AG20443 (cell line): ENCODE measurements around the gene KIF6.

Source experiments
- DNase-seq: peaks from one replicate; pipeline ENCODE4 v3.0.0; 2012; ENCODE audit warnings: low spot score, mixed read lengths

Gene KIF6

DNA sequence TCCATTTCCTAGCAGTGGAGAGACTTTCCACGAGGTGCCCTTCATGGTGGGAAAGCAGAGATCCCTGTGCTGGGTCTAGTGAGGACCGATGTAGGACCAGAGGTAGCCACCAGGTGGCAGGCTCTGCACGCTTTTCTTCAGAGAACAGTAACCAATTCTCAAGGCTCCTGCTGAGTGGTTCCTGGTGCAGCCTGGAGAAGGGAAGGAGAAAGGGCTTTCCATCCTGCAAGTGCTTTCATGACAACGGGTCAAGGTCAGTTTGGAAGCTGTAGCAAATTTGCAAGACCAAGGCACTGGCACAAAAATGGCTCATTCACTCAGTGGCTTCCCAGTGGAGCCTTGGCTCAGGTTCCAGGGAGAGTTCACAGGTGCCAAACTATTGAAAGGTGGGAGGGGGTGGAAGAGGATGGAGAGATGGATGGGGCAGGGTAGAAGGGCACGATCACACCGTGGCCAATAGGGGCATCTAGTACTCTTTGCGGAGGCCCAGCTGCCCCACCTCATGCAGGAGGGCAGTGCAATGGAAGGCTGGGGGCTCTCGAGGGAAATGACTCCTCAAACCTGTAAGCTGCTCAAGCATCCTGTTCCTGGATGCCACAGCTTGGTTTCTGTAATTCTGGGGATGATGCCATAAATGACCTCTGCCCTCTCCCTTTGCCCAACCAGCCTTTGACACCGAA lies 377.2 kb downstream of the KIF6 start:
- peak; percentile 92 for DNase-seq

DNA sequence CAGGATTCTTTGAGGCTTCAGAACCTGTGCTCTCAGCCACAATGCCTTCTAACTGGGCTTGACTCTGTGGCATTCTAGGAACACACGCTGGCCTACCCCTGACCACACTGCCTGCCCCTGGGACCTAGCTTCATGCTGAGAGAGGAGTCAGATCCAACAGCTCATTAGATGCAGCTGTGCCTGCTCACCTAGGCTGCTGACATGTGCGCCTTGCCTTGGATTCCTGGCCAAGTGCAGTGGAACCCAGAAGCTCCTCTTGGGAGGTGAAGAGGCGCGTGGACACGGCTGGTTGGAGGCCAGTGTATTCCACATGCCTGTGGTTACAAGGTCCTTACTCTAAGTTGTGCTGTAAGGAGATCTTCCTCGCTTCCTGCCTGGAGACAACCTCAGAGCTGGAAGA lies 378.0 kb downstream of the KIF6 start:
- DNase-seq: no peak

DNA sequence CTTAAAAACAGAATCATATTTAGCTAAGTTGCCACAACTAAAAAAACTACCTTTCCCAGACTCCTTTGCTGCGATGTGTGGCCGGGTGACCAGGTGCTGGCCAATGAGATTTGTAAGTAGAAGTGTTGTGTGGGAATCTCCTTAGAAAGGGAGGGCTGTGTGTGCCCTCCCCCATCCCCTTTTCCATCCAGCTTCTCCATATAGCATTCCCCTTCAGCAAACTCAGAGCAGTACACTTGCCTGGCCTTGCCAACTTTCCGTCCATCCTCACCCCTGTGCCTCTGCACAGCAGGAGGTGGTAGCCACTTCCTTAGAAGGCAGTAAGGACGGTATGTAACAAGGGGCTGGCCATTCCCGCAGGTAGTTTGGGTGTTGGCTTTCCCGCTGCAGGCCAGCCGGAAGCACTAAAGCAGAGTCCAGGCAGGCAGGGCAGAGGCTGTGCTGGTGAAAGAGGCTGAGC lies 380.4 kb downstream of the KIF6 start:
- DNase-seq: no peak

DNA sequence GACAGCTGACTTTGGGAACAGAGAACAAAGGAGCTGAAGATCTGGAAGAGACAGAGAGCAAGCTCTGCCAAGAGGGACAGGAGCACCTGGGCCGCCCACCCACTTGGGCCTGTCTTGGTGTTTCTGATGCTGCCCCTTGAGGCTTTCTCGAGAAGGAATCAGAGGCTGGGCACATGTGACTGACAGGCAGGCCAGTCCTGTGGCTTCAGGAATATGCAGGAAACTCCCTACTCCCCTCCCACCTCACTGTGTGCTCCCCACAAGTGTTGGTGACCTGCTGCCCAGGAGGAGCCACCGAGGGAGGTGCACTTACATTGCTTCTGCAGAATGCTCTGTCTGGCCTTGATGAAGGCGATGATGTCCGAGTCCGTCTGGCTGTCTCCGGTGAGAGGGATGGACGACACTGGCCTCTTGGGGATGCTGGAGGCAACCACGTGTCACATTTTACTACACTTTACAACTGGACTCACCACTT lies 381.8 kb downstream of the KIF6 start:
- DNase-seq: no peak

DNA sequence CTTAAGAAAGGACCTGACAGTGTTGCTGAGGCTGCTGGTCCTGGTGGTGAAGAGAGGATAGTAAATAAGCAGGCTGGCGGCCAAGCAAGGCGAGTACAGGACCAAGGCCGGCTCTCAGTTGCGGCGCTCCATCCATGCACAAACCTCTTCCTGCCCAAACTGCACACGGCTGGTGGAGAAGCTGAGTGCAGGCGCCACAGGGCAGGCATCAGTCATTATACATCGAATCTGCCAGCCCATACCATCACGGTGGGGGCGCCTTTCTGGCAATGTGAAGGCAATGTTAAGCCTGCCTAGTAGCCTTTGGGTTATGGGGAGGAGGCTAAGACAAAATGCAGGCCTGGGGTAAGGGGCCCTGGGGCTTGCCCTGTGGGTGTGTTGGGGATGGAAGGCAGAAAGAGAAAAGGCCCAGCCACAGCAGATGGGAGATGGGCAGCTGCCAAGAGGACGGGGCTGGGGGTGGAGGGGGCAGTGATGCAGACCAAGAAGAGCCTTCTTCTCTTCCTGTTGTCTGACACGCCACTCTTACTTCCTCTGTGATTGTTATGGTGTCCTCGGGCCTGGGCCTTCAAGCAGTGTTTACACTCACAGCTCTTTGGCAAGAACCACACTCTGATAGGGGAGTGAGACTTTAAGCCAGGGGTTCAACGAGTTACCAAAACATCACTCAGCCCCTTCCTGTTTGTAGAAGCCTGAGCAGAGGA lies 382.4 kb downstream of the KIF6 start:
- DNase-seq: no peak

DNA sequence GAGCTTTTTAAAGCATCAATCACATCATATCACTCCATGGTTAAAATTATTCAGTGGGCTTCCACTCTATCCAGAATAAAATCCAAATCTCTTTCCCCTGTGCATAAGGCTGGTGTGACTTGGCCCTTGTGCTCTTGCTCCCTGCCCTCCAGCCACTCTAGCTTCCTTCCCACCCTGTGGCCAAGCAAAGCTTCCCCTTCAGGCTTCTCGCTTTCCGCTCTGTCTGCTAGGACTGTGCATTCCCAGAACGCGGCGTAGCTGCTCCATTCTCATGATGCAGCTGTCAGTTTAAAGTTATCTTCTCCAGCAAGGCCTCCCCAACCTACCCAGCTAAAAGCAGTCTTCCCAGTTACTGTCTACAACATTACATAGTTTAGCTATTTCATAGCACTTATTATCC lies 383.3 kb downstream of the KIF6 start:
- DNase-seq: no peak

DNA sequence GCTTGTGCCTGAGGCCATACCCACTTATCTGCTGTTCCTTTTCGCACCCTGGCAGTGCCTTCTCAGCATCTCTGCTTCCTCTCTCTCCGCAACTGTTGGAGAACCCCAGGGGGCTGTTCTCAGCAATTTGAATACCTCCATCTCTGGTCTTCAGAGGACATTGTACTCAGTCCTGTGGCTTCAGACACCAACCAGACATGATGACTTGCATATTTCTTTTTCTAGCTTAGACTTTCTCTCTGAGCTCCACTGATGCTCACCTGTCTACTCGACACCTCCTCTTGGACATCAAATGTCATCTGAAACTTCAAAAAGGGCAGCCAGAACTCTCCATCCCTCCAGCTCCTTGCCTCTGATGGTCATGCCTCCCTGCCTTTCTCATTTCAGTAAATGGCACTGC lies 383.9 kb downstream of the KIF6 start:
- no peak for DNase-seq

DNA sequence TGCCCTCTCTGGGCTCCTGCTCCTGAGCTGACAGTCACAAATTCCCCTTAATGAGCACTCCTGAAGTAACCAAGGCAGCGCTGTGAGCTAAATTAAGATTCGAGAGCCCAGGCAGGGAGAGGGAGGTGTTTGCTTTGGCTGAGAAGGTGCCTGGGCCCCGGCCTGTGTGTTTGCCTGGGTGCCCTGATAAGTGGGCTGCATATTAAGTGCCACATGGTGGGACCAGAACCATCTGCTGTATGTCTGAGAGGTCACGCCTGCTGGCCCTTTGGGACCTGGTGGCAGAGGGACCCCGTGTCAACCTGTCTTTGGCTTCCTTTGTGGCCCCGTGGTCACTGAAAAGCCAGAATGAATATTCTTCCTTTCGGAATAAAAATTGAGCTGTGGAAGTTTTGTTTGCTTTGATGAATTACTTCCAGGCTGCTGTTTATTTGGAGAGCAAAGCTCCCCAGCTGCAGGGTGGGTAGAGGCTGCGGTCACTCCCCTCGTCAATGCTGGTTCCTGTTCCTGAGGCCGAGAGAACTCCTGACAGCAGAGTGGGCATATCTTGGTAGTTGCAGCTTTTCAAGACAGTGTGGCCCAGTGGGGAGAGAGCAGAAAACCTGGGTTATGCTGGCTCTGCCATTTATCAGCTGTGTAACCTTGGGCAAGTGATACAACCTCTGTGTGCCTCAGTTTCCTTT lies 385.2 kb downstream of the KIF6 start:
- no peak for DNase-seq

DNA sequence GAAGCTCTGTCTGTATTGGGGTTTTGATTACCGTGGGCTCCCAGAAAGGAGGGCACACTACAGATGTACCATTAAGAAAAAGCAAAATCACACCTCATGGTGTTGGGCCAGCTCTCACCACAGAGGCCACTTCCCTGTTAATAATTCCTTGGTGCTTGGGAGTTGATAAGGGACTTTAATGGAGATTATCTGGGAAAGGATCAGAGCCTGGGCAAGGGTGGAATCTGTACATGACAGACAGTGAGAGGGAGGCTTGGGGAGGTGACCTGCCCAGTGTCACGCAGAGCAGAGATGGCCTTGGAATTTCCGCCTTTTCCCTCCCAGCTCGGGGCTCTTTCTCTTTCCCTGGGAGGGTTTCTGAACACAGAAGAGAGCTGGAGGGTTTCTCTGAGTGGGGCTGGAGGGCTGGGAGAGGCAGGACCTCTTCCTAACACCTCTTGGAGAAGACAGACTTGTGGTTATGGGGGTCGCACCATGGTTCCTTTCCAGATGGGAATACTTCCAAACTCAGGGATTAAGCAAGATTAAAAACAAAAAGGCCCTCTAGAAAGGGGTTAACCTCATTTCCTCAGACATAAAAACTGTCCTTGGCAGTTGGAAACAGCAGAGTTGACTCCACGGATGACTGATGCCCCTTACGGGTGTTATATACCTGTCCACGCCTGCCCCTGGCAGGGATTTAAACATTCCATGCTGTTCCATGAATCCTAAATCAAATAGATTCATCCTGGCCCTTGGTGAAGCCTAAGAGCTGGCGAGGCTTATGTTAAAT lies 385.9 kb downstream of the KIF6 start:
- no peak for DNase-seq

DNA sequence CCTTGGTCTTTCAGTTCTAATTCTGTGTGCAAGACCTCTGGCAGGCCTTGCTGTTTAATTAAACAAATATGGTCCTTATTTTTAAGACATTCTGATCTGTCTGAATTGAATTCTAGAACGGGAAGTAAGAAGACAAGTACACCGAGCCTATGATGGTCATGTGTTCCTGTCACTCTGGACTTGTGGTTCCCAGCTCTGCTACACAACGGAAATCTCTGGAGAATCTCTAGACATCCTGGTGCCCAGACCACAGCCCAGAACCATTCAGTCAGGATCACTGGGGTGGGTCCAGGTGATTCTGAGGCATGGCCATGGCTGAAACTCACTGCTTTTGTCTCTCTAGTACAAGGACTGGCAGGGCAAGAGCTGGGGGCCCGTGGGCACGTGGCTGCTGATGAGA lies 386.8 kb downstream of the KIF6 start:
- no peak for DNase-seq

DNA sequence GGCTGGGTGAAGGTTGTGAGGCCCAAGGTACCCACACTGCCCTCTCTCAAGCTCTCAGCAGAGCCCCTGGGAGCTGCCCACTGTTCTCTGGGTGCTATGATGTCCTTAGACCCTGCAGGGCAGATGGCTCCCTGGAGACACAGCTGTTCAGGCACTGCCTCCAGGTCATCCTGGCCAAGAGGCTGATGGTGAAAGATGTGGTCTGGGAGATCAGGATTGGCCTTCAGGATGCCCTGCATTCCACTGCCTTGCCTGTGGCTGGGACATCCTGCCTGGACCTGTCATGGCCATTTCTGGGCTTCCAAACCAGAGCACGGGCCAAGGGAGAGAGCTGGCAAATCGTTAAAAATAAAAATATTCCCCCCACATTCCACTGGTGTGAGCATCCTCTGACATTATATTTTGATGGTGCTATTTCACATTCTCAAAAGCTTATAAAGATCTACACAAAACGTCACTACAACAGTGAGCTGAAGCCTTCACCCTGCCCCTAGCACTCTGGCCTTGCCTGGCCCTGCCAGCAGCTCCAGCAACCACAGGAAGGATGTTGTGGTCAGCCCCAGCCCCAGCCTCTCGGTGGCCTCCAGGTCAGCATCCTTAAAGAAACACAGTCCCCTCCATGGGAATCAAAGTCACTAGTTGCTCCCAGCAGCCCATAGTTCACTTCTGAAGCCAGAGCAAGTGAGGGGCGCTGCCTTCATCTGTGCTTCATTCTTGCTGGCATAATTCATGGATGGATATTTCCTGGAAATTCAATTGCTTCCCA lies 389.2 kb downstream of the KIF6 start:
- DNase-seq: peak; percentile 47

DNA sequence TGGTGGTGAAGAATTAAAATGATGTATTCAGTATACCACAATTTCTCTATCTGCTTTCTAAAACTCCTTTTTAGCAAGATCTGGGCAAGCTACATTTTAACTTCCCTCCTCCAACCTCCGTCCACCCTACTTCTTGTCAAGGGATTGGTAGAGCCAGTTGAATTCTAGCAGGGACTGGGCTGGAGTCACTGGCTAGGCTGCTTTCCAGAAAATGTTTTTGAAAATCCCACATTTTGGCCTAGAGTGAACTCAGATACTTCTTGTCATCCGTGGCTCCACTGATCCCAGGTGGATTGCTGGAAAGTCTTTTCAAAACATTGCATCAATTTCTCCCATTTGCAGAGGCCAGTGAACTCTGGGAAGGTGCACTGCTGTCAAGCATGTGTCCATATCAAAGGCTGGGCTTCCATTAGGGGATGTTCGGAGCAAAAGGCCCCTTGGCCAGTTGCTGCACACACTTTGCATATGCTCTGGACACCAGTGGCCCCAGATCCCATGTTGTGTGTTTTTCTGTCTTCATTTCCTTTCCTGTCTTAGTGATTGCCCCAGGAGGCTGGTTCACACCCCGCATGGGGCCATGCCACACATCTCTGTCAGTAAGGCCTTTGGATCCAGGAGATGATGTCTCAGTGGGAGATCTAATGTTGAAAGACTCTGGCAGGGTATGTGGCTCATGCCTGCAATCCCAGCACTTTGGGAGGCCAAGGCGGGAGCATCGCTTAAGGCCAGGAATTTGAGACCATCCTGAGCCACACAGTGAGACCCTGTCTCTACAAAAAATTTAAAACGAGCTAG lies 391.4 kb downstream of the KIF6 start:
- DNase-seq: no peak

DNA sequence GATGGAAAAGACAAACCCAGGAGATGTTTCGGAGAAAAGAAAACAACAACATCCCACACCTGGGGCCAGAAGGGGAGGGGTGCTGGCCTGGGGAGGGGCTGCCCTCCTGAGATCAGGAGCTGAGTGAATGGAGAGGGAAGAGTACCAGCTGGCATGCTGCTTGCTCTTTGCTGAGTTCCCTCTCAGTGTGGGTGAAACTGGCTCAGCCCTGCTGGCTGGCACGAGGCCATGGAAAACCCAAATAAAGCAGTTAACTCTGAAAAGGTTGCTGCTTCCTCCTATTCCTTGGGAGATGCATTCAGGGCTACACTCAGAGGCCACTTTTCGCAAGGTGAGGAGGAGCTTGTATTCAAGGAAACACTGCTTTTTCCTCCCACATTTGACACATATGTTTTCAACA lies 394.7 kb downstream of the KIF6 start:
- DNase-seq: no peak

DNA sequence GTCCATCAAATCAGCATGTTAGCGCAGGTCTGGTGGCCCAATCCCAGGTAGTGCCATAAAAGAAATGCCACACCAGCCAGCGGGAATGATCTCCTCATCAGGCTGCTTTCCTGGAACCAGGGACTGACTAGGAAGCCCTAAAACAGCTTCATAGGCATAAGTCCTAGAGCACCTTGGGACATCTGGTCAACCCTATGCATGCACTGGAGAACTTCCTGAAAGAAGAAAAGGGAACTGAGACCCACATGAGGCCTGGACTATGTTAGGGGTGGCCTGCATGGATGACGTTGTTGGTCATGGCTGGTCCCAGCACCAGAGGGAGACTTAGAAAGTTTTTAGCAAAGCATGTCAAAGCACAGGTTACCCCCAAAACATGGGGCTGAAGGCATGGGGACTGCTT lies 395.2 kb downstream of the KIF6 start:
- no peak for DNase-seq

DNA sequence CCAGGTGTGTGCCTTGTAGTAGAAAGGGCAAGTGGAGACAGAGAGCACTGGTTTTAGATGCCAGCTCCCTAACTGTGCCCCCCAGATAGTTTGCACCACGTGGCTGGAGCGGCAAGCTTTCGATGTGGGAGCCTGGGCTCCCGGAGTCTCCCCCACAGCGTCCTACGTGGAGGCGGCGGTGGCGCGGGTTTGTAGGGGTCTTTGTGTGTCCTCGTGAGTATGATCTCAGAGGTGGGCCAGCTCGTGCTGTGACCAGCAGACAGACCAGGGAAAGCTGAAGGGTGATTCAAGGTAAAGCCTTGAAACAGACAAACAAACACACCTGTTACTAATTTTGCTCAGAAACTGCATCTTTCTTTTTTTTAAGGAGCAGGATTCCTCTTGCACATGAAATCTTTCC lies 397.1 kb downstream of the KIF6 start:
- no peak for DNase-seq

DNA sequence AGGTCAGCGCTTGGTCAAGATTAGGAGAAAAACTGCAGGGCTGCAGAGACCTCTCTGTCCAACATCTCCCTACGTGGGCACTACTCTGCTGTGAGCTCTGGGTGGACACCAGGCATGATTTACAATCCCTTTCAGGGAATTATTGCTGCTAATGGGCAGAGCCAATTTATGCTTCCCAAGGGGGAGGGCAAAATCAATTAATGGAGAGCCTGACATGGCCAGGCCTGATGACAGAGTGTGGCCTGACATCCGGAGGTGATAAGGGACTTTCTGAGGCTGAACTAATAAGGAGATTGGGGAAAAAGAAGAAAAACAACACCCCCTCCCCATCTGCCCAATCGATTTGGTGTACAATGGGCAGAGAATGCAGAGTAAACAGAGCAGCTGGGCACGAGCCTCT lies 397.7 kb downstream of the KIF6 start:
- no peak for DNase-seq

DNA sequence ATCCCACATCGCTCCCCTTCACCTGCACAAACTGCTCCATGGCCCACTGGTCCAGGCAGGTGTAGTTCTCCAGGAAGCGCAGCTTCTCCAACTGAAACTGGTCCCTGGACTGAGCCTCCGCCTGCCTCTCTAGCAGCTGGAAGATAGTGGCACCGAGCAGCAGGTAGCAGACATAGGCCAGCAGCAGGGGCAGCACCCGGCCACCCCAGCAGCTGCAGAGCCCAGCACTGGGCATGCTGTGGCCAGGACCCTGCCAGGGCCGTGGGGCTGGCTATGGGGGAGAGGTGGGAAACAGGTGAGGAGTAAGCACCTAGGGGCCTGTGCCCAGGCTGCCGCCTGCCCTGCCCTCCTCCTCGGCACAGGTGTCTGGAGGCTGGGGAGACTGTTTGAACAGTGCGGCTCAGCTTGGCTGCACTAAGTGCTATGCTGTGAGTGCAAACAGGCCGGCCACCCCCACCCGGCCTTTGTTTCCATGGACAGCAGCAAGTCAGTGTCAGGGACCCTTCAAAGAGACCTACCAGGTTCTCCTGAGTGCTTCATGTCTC lies 402.8 kb downstream of the KIF6 start, which contains the start of gene KCNK16:
KCNK16 (minus strand) TSS at position 397 of the 545 bp plus-strand sequence; CDS start at position 235, 162 bp downstream.
- no peak for DNase-seq

DNA sequence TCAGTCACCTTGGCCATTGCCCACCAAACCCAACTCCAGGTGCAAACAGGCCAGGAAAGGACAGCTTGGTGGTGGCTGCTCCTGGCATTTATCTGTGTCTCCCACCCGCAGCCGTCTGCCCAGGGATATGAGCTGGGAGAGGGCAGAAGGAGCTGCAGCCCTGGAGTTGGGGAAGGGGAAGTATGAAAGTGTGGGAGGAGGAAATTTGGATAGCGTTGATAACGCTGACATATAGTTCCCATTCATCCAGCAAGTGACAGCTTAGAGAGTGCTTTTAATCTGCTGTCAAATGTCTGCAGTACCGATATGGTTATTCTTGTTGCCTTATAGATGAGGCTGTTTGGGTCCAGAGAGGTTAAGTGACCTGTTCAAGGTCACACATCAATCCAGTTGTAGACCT lies 403.4 kb downstream of the KIF6 start:
- DNase-seq: no peak

DNA sequence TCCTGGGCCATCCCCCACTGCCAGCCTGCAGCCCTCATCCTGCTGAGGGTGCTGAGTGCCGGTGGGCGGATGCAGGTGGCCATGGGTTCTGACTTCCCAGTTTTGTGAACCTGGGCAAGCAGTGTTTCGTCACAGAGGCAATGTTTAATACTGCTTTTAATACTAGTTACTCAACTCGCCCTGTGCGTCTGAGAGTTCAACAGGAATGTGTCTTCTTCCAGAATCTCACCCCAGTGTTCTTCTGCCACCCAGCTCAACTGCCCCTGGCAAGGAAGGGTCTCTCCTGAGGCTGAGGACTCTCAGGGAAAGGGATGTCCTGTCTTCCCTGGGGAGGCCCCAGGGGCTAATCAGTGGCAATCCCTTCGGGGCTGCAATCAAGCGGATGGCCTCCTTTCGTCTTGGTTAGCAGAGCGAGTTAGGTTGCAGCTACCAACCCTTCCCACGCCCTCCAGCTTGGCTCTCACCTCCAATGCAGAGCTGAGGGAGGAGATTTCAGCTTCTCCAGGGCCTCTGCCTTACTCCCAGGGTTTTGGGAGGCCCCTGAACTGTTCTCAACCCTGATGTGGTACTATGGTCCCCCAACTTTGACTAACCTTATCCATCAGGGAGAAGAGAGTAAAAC lies 404.7 kb downstream of the KIF6 start:
- no peak for DNase-seq
